Measurements from ENCODE around the gene CEP290. TPM values are rescaled to one million over a fixed set of nuclear protein-coding genes. Genes with fewer than 3 reads are reported as not detected.

Gene CEP290
- total RNA-seq, 4 donors from 2014 or later, result 11.3 to 31.3 (median 16.4) TPM

- Histone ChIP-seq H3K4me1 (peaks cover 0 to 6% (median 0%) of the 10 kb centered on the region in 3 donors), H3K4me3 (no peak overlapping the region), H3K27ac (no peak overlapping the region), H3K27me3 (no peaks in the 10 kb centered on the region), H3K36me3 (peaks cover 0 to 9% of the 10 kb centered on the region in 2 donors), H3K9me3 (no peaks in the 10 kb centered on the region)
- WGBS, 2 donors (ENCODE audit: low coverage in 1 of 2), result 88 to 90% methylated on average over 1 of the region's 1 CpG
- ATAC-seq, result no peak
- TF ChIP-seq POLR2AphosphoS5 (IDR thresholded peaks at IDR 0.05), result no peak
- TF ChIP-seq EP300 (IDR thresholded peaks at IDR 0.05), result no peak
- TF ChIP-seq POLR2A (IDR thresholded peaks at IDR 0.05), result no peak
- no peak for TF ChIP-seq CTCF (IDR thresholded peaks at IDR 0.05)
Observed at GRCh38 chr12:88156075-88156654, 14.3 kb upstream of the CEP290 start.

GRCh38 chr12:88153959-88154358 lies 12.1 kb upstream of the CEP290 start:
- Histone ChIP-seq H3K27ac (no peak overlapping the region), H3K4me3 (no peak overlapping the region), H3K4me1 (peaks cover 0 to 6% (median 0%) of the 10 kb centered on the region in 3 donors), H3K36me3 (no peaks in the 10 kb centered on the region), H3K9me3 (no peaks in the 10 kb centered on the region), H3K27me3 (no peaks in the 10 kb centered on the region)
- ATAC-seq, result no peak
- TF ChIP-seq CTCF (IDR thresholded peaks at IDR 0.05) (peak; percentile 24 to 44 (median 43)), POLR2A (IDR thresholded peaks at IDR 0.05) (no peak)
- WGBS, 2 donors (ENCODE audit: low coverage in 1 of 2), result 65 to 66% methylated on average over 3 of the region's 3 CpGs

- 92 to 94% methylated on average over 2 of the region's 2 CpGs for WGBS, 2 donors (ENCODE audit: low coverage in 1 of 2)
- Histone ChIP-seq H3K4me1 (peaks cover 0 to 6% (median 0%) of the 10 kb centered on the region in 3 donors), H3K4me3 (no peak overlapping the region), H3K27ac (no peak overlapping the region), H3K9me3 (no peaks in the 10 kb centered on the region), H3K27me3 (no peaks in the 10 kb centered on the region), H3K36me3 (no peaks in the 10 kb centered on the region)
- no peak for ATAC-seq
- no peak for TF ChIP-seq CTCF (IDR thresholded peaks at IDR 0.05)
- TF ChIP-seq EP300 (IDR thresholded peaks at IDR 0.05), result no peak
- TF ChIP-seq POLR2AphosphoS5 (IDR thresholded peaks at IDR 0.05), result no peak
- TF ChIP-seq POLR2A (IDR thresholded peaks at IDR 0.05), result no peak
Observed at GRCh38 chr12:88150063-88150462, 8.2 kb upstream of the CEP290 start.

- H3K4me1 ChIP-seq, result peaks cover 0 to 33% (median 0%) of the 10 kb centered on the region in 3 donors
- no peaks in the 10 kb centered on the region for H3K27me3 ChIP-seq
- no peak overlapping the region for H3K4me3 ChIP-seq
- H3K27ac ChIP-seq, result no peak overlapping the region
- WGBS, 2 donors (ENCODE audit: low coverage in 1 of 2), result 85 to 93% methylated on average over 4 to 5 of the region's 5 CpGs
- ATAC-seq, result no peak
- TF ChIP-seq EP300 (IDR thresholded peaks at IDR 0.05), result no peak
- TF ChIP-seq POLR2AphosphoS5 (IDR thresholded peaks at IDR 0.05), result no peak
- no peak for TF ChIP-seq POLR2A (IDR thresholded peaks at IDR 0.05)
- TF ChIP-seq CTCF (IDR thresholded peaks at IDR 0.05), result no peak
- no peaks in the 10 kb centered on the region for H3K36me3 ChIP-seq
- no peaks in the 10 kb centered on the region for H3K9me3 ChIP-seq
Observed at GRCh38 chr12:88145567-88146505, 3.9 kb upstream of the CEP290 start.

Data from gastroesophageal sphincter (tissue), 4 donors.